Fibroblast of mammary gland (primary cell): Measurements from ENCODE around the gene DRAXIN.

Experiments
- DNase-seq: peaks from one replicate; pipeline ENCODE4 v3.0.0-alpha.2; 2010; ENCODE audit warnings: low read depth
- H3K4me3 ChIP-seq: 2 replicates; pipeline ENCODE4 v1.5.1; 2011; ENCODE audit warnings: low read depth, mild to moderate bottlenecking, low read length, moderate library complexity; ENCODE audit not compliant: control insufficient read depth
- TF ChIP-seq, protein P1 (sequence below): conservative IDR thresholded peaks from 2 replicates; pipeline ENCODE4 v1.5.1; 2011; ENCODE audit warnings: low read depth, low read length, inconsistent platforms; ENCODE audit not compliant: control insufficient read depth, insufficient read depth

Gene DRAXIN

DNA sequence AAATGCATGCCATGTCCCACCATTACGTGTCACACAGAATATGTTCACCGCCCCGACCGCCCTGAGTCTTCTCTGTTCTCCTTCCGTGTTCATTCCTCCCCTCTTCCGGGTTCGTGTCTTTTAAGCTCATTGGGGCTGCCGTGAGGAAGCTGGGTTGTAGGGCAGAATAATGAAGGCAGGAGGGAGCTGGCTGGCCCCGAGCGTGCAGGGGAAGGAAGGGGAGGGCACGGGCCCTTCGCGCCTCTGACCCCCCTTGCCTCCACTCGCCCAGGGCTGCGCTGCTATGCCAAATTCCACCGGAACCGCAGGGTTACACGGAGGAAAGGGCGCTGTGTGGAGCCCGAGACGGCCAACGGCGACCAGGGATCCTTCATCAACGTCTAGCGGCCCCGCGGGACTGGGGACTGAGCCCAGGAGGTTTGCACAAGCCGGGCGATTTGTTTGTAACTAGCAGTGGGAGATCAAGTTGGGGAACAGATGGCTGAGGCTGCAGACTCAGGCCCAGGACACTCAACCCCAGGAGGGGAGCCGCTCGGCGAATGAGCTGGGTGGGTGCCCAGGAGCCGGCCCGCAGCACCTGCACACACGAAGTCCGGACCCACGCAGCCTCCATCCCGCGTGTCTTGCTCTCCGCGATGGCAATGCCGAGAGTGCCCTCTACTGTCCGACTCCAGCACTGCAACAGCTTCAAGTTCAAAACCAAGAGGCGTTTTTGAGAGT lies 28.0 kb downstream of the DRAXIN start:
- TF ChIP-seq, protein P1, sequence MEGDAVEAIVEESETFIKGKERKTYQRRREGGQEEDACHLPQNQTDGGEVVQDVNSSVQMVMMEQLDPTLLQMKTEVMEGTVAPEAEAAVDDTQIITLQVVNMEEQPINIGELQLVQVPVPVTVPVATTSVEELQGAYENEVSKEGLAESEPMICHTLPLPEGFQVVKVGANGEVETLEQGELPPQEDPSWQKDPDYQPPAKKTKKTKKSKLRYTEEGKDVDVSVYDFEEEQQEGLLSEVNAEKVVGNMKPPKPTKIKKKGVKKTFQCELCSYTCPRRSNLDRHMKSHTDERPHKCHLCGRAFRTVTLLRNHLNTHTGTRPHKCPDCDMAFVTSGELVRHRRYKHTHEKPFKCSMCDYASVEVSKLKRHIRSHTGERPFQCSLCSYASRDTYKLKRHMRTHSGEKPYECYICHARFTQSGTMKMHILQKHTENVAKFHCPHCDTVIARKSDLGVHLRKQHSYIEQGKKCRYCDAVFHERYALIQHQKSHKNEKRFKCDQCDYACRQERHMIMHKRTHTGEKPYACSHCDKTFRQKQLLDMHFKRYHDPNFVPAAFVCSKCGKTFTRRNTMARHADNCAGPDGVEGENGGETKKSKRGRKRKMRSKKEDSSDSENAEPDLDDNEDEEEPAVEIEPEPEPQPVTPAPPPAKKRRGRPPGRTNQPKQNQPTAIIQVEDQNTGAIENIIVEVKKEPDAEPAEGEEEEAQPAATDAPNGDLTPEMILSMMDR: peak; percentile 95
- peak overlapping the region; percentile 31 for H3K4me3 ChIP-seq
- peak; percentile 61 for DNase-seq

- TF ChIP-seq, protein P1: no peak
- DNase-seq: no peak
- H3K4me3 ChIP-seq: no peak overlapping the region
These were observed 28.5 kb downstream of the DRAXIN start for GRCh38 chr1:11720033-11720376.

- TF ChIP-seq, protein P1: no peak
- no peak overlapping the region for H3K4me3 ChIP-seq
- no peak for DNase-seq
These were observed 29.0 kb downstream of the DRAXIN start for GRCh38 chr1:11720525-11720924.

DNA sequence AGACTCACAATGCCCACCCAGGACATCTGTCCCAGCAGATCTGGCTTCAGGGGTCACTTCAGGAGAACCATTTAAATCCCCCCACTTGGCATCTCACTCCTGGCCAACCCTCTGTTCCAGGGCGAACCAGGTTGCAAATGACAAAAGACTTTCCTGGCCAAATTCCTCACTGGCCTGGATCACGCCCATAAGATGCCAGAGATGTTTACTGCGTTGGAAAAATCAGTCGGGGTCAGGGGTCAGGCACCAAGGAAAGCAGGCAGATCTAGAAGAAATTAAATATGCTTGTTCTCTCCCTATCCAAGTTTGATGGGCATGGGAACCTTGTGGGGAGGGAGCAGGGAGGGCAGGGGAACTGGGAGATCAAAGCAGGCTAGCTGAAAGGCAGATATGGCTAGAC lies 29.8 kb downstream of the DRAXIN start:
- no peak overlapping the region for H3K4me3 ChIP-seq
- TF ChIP-seq, protein P1: no peak

DNA sequence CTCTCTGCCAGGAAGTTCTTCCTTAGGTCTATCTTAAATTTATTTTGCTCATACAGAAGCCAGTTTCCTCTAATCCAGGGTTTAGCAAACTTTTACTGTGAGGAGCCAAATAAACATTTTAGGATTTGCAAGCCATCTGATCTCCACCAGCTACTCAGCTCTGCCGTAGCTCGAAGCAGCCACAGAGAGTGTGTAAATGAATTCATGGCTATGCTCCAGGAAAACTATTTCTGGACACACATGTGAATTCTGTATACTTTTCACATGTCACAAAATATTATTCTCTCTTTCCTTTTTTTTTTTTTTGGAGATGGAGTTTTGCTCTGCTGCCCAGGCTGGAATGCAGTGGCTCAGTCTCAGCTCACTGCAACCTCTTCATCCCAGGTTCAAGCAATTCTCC lies 31.0 kb downstream of the DRAXIN start:
- DNase-seq: no peak
- TF ChIP-seq, protein P1: no peak
- H3K4me3 ChIP-seq: no peak overlapping the region

More for the DNA sequence above, 29.8 kb downstream of the DRAXIN start:
- DNase-seq: no peak

DNA sequence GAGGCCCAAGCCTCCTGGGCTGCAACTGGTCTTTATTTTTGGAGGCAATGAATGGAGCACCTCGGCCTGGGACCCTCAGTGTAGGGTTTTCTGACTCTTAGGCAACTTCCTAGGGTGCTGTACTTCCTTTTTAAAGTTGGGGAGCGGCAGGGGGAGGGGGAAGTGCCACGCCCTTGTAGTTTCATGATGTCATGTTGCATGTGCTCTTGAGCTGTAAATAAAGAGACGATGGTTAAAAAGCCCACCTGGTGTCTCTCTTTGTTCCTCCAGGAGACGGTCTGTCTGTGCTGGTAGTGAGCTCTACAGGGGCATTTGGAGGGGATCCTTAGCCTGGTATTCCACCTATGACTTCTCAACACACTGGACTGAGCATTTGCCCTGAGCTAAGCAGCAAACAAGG lies 34.1 kb downstream of the DRAXIN start:
- no peak overlapping the region for H3K4me3 ChIP-seq
- TF ChIP-seq, protein P1: no peak
- no peak for DNase-seq
